Vagina (tissue), 2 donors: ENCODE data around the gene UBN1. TPM values are rescaled to one million over a fixed set of nuclear protein-coding genes. Genes with fewer than 3 reads are reported as not detected.

Experiments used
- DNase-seq, 2 donors: peaks; one replicate each; pipeline ENCODE4 v3.0.0-alpha.2; 2017; ENCODE audit errors: extremely low spot score in 2 of 2
- H3K27ac ChIP-seq: fragments of 200-600 bp; sonication (generic); one replicate; pipeline ENCODE4 v1.5.1; 2019
- H3K27me3 ChIP-seq: fragments of 200-600 bp; sonication (generic); one replicate; pipeline ENCODE4 v1.5.1; 2019
- H3K36me3 ChIP-seq, 2 donors: fragments of 200-600 bp; sonication (generic); one replicate each; pipeline ENCODE4 v1.5.1; 2017 to 2019
- H3K4me1 ChIP-seq: fragments of 200-600 bp; sonication (generic); one replicate; pipeline ENCODE4 v1.5.1; 2019
- H3K4me3 ChIP-seq, 2 donors: fragments of 200-600 bp; sonication (generic); 1 replicate in 1 of 2; 2 replicates in 1 of 2; pipeline ENCODE4 v1.5.1; 2016 to 2019
- H3K9me3 ChIP-seq: fragments of 200-600 bp; sonication (generic); one replicate; pipeline ENCODE4 v1.5.1; 2019
- CTCF ChIP-seq, 3 experiments: fragments of 450-650 bp in 2 of 3; fragments of 200-600 bp in 1 of 3; sonication (generic) in 1 of 3; IDR thresholded peaks; one replicate each; pipeline ENCODE4 v1.5.1; 2017 to 2019; ENCODE audit warnings: antibody characterized with exemption in 3 of 3, mild to moderate bottlenecking in 2 of 3, moderate library complexity in 2 of 3
- POLR2A ChIP-seq, 2 donors: fragments of 450-650 bp; IDR thresholded peaks; one replicate each; pipeline ENCODE4 v1.6.1; 2017; ENCODE audit warnings: antibody characterized with exemption in 2 of 2, mild to moderate bottlenecking in 2 of 2, moderate library complexity in 2 of 2
- POLR2AphosphoS5 ChIP-seq, 2 donors: sonication (generic); formaldehyde crosslinking; IDR thresholded peaks; one replicate each; pipeline ENCODE4 v1.9.0; 2017; ENCODE audit warnings: antibody characterized with exemption in 2 of 2, mild to moderate bottlenecking in 2 of 2, low read depth in 1 of 2; ENCODE audit not compliant: insufficient read depth in 1 of 2
- intact Hi-C: fragments of 100-400 bp; cut with DNase I; formaldehyde crosslinking; loops from one replicate; pipeline ENCODE4 v1.15.1; 2023
- total RNA-seq: library from RNA; depleted of rRNA; stranded (reverse); fragments of >200 nt; gene quantifications from one replicate; pipeline ENCODE4 v1.2.3, GENCODE V29; 2016

Gene UBN1
- total RNA-seq, 1 donor from 2014 or later = 17.2 TPM

GRCh38 chr16:4811773-4812172, 35.5 kb upstream of the UBN1 start:
- no peaks in the 10 kb centered on the region for H3K9me3 ChIP-seq
- no peak for DNase-seq
- H3K27me3 ChIP-seq = no peaks in the 10 kb centered on the region
- peaks cover 0 to 83% of the 10 kb centered on the region in 2 donors for H3K36me3 ChIP-seq
- intact Hi-C loops = no loop called here
- H3K4me1 ChIP-seq = no peaks in the 10 kb centered on the region
- no peak overlapping the region for H3K4me3 ChIP-seq
- TF ChIP-seq POLR2AphosphoS5 (IDR thresholded peaks at IDR 0.05; ENCODE audit: insufficient read depth in 1 of 2, low read depth in 1 of 2) (no peak), CTCF (IDR thresholded peaks at IDR 0.05) (no peak), POLR2A (IDR thresholded peaks at IDR 0.05) (no peak)
- H3K27ac ChIP-seq = no peak overlapping the region

- Histone ChIP-seq H3K4me3 (no peak overlapping the region), H3K4me1 (no peaks in the 10 kb centered on the region), H3K27me3 (no peaks in the 10 kb centered on the region), H3K36me3 (peaks cover 0 to 86% of the 10 kb centered on the region in 2 donors), H3K9me3 (no peaks in the 10 kb centered on the region), H3K27ac (no peak overlapping the region)
- intact Hi-C loops = no loop called here
- TF ChIP-seq POLR2AphosphoS5 (IDR thresholded peaks at IDR 0.05; ENCODE audit: insufficient read depth in 1 of 2, low read depth in 1 of 2) (no peak), CTCF (IDR thresholded peaks at IDR 0.05) (no peak)
- no peak for DNase-seq
These were observed 33.9 kb upstream of the UBN1 start for GRCh38 chr16:4813251-4814003.

- no peak for DNase-seq
- H3K4me3 ChIP-seq = no peak overlapping the region
- no peaks in the 10 kb centered on the region for H3K4me1 ChIP-seq
- H3K27ac ChIP-seq = no peak overlapping the region
- H3K27me3 ChIP-seq = no peaks in the 10 kb centered on the region
- H3K36me3 ChIP-seq = peaks cover 0 to 90% of the 10 kb centered on the region in 2 donors
- no peaks in the 10 kb centered on the region for H3K9me3 ChIP-seq
- no peak for TF ChIP-seq POLR2AphosphoS5 (IDR thresholded peaks at IDR 0.05; ENCODE audit: insufficient read depth in 1 of 2, low read depth in 1 of 2)
- TF ChIP-seq POLR2A (IDR thresholded peaks at IDR 0.05) = no peak
- TF ChIP-seq CTCF (IDR thresholded peaks at IDR 0.05) = no peak
- intact Hi-C loops = no loop called here
These were observed 33.2 kb upstream of the UBN1 start for GRCh38 chr16:4814046-4814445.

GRCh38 chr16:4814542-4815173, 32.6 kb upstream of the UBN1 start:
- Histone ChIP-seq H3K36me3 (peaks cover 0 to 88% of the 10 kb centered on the region in 2 donors), H3K27me3 (no peaks in the 10 kb centered on the region), H3K4me1 (no peaks in the 10 kb centered on the region), H3K9me3 (no peaks in the 10 kb centered on the region), H3K27ac (no peak overlapping the region), H3K4me3 (no peak overlapping the region)
- no peak for DNase-seq
- TF ChIP-seq POLR2A (IDR thresholded peaks at IDR 0.05) = no peak
- no peak for TF ChIP-seq CTCF (IDR thresholded peaks at IDR 0.05)
- TF ChIP-seq POLR2AphosphoS5 (IDR thresholded peaks at IDR 0.05; ENCODE audit: insufficient read depth in 1 of 2, low read depth in 1 of 2) = no peak
- intact Hi-C loops = no loop called here

- TF ChIP-seq CTCF (IDR thresholded peaks at IDR 0.05) = no peak
- TF ChIP-seq POLR2AphosphoS5 (IDR thresholded peaks at IDR 0.05; ENCODE audit: insufficient read depth in 1 of 2, low read depth in 1 of 2) = no peak
- TF ChIP-seq POLR2A (IDR thresholded peaks at IDR 0.05) = no peak
- intact Hi-C loops = no loop called here
- Histone ChIP-seq H3K36me3 (peaks cover 0 to 72% of the 10 kb centered on the region in 2 donors), H3K27me3 (no peaks in the 10 kb centered on the region), H3K4me3 (no peak overlapping the region), H3K9me3 (no peaks in the 10 kb centered on the region), H3K4me1 (no peaks in the 10 kb centered on the region), H3K27ac (no peak overlapping the region)
- DNase-seq = no peak
These were observed 26.6 kb upstream of the UBN1 start for GRCh38 chr16:4820652-4821051.
